NCI-H510A treated with DMSO at 0.1 percent for 48 hours (cell line): ENCODE data around the gene VDR.
"Not testable (repeated sequence)": the region's sequence is repeated elsewhere in the genome, so short reads cannot be mapped to it uniquely, and the experiment has no call there.

Source experiments
- DNase-seq: peaks from one replicate; lab custom pipeline; 2025; lab: John Stamatoyannopoulos, UW

The VDR gene

DNA sequence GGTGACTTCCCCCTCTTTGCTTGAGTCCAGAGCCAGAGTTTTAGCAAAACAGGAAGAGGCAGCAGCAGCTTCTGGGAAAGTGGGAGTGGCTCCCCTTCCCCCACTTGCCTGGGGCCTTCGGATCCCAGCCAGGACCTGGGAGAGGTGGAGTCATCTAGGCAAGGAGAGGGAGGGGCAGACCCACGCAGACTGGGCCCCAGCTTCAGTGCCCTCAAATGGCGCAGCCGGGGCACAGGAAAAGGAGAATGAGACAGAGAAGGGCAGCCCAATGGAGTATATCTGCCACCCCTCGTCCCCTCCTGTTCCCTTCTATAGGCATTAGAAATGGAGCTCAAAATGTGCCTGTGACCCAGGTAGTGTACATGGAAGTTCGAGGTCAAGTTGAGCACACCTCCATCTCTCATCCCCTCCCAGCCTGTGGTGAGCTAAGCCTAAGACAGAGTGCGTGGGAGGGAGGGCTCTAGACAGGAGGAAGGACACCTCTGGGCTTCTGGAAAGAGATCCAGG, 75.8 kb downstream of the VDR start:
- no peak for DNase-seq

DNA sequence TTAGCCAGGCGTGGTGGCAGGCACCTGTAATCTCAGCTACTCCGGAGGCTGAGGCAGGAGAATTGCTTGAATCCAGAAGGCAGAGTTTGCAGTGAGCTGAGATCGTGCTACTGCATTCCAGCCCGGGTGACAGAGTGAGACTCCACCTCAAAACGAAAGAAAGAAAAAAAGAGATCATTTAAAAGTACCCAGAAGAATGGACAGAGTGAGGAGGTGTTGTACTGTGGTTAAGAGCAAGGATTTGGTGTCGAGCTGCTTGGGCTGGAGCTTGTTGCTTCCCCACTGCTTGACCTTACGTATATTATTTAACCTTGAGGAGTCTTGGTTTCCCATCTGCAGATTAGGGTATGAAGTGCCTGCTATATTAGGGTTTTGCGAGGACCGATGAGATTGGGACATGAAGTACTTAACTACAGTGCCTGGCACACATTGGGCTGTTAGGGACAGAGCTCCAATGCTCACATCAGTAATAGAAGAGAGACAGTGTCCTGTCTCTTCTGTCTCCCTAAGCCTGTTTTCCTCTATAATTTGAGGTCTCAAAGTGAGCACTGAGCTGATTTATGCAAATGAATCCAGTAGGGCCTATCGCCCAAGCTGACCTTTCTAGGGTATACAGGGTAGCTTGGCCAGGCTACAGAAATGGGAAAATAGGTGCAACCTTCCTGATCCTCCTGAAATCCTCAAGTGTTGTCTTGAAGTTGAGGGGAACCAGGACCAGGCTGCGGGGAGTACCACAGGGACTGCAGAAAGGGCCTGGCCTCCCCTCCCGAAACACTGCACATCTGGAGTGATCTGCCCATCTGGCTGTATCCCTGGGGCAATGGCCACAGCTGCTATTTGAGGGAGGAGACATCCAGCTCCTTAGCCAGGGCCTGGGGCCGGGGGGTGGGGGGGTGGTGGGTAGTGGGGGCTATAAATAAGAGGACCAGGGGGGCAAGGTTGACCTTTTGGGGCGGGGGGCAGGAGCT, 76.5 kb downstream of the VDR start:
- DNase-seq, result no peak

DNA sequence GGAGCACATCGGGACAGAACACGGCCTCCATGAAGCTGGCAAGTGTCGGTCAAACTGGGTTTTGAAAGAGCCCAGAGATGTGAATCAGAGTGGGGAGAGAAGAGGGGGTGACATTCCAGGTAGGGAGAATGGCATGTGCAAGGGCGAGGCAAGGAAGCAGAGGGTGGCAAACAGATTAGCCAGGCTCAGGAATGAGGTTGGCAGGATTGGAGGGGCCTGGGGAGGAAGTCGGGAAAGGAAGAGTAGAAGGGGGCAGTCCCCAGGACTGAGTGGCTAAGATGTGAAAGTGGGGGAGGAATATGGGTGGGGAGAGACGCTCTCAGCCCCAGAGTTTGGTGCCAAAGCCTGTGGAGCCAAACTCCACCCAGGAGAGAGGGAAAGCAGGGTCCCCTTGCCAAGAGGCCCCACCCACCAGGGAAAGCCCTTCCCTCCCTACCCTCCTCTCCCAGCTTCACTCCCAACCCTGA, 79.6 kb downstream of the VDR start:
- DNase-seq, result no peak

GRCh38 chr12:47824635-47825034, 80.2 kb downstream of the VDR start:
- DNase-seq, result no peak

DNA sequence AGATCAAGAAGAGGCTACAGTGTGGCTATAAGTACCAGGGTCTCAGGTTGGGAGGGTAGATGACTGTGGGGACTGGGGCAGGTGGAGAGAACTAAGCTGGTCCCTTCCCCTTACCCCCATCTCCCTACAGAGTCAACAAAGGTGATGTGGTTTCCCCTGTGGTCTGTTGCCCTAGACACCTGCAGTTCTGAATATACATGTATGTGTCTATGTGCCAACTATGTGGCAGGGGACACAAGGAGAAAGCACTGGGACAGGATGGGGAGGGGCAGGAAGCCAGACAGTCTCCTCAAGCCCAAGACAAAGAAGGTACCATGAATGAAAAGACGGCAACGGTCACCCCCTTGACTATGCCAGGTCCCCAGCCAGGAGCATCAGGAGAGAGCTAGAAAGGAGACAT, 80.6 kb downstream of the VDR start:
- DNase-seq, result no peak

DNA sequence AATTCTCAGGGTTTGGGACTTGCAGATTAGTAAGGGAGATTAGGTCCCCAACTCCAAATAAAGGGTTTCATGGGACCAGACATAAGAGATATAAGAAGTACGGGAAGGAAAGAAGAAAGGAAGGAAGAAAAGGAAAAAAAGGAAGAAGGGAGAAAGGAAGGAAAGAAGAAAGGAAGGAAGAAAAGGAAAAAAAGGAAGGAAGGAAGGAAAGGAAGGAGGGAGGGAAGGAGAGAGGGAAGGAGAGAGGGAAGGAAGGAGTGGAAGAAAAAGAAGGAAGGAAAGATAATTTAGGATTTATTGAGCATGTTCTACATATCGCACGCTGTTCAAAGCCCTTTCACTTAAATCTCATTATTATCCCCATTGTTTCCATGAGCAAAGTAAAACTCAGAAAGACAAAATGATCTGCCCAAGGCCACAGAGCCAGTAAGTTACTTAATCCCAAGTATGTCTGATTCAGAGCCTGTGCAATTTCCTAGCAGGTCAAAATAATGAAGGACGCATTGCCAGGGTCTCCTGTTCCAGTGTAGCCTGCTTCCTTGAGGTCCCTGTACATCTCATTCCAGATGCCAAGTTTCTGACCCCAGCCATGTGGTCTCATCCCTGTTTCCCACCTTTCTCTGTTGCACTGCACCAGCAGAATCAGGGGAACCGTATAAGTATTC, 81.2 kb downstream of the VDR start:
- no peak for DNase-seq

DNA sequence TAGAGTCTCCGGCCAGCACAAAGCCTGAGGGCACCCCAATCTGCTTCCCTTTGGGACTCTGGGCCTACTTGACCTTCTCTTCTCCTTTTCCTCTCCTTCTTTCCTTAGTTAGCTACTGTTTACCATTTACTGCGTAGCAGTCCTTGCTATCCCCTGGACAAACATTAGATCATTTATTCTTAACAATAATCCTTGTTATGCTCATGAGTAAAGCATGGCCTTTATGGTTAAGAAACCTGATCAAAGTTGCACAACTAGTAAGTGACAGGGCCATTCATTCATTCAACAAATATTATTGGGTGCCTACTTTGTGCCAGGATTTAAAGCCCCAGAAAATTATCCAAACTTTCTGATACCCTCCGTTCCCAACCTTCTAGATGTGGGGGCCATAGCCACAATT, 81.9 kb downstream of the VDR start:
- no peak for DNase-seq

DNA sequence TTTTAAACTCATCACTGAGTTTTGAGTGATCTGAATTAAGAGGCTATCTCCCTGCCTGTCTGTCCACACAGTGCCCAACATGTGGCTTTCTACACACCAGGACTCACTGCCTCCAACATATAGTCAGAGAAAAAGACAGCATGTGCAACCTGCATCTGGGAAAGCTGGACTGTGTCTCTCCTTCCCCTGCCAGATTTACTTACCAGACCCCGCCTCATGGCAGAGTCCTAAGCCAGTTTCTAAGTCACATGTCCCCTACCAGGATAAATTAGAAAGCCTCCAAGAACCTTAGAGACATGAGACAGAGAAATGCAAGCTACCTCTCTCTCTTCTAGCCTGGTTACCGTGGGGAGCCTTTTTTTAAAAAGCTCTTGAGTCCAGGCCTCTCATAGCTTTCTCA, 82.4 kb downstream of the VDR start:
- no peak for DNase-seq

- DNase-seq, result no peak
Observed at GRCh38 chr12:47821346-47821706, 83.5 kb downstream of the VDR start.

- no peak for DNase-seq
Observed at GRCh38 chr12:47820631-47821345, 84.0 kb downstream of the VDR start.

DNA sequence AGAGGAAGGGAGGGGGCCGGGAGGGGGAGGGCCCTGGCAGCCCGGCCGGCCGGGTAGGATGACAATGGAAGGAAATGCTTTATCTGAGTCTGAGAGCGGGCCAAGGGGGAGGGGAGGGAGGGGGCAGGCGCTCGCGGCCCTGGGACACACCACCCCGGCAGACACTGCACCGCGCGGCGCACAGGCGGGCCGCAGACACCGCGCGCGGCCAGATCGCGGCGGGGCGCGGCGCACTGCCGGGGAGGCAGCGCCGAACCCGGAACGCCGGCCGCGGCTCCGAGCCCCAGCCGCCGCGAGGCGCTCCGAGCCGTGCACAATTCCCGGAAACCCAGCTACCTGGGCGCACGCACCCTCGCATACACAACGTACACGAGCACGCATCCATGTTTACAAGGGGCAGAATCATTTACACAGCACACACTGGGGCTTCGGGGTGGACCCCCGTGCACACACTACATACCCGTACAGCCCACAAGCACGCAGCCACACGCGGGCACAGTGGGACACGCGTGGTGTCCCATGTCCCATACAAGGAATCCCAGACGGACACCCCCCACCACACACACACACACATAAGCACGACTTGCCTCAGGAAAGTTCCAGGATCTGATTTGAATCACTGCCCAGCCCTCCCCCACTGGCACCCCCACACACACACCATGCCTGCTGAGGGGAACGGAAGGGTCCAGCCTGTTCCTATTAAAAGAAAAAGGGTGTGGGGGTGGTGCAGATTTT, 84.7 kb downstream of the VDR start, which contains the start of gene HDAC7:
TSS of gene HDAC7 (minus strand) at position 8 of the 735 bp plus-strand sequence. CDS start 118 bp downstream, outside the sequence.
- peak; percentile 33 for DNase-seq

DNA sequence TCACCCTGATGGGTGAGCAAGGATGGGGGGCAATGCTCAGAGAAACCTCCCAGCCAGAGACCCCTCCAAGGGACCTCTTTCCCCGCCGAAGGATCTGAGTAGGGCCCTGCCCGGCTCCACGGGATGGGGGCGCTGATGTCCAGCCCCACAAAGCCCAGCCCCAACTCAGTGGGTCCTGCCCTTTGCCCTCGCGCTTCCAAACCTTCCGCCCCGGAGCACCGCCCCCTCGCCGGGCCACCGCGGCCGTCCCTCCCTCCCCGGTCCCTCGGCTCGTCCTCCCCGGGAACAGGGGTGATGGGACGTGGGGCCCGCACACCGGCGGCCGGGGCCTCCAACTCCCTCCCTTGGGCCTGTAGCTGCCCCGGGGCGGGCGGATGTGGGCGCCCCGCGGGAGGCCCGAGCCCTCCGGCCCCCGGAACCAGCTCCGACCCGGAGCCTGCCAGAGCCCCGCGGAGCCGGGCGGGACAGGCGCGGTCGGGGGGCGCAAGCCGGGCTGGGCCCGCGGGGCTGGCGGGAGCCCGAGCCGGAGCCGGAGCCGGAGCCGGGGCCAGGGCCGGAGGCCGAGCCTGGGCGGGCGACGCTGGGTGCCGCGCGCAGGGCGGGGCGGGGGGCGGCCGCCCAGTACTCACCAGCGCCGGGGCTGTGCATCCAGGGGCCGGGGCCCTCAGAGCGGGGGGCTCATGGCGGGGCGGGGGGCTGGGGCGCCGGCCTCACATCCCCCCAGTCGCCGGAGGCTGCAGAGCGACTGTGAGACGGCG, 85.5 kb downstream of the VDR start:
- DNase-seq, result peak; percentile 26

- no peak for DNase-seq
Observed at GRCh38 chr12:47818467-47819137, 86.2 kb downstream of the VDR start.

DNA sequence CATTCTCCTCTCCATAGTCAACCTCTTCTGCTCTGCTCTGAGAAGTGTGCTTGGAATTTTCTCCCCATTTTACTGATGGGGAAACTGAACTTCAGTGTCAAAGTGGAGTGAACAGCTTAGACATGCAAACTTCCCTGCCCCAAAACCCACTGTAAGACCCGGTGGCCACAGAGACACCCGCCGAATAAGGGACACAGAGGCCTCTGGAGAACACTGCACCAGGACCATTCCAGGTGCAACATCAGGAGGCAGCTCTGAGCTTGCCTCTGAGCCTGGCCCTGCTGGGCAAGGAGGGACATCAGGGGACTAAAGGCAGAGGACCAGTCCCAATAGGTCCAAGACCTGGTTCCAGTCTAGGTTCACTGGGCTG, 86.8 kb downstream of the VDR start:
- no peak for DNase-seq

DNA sequence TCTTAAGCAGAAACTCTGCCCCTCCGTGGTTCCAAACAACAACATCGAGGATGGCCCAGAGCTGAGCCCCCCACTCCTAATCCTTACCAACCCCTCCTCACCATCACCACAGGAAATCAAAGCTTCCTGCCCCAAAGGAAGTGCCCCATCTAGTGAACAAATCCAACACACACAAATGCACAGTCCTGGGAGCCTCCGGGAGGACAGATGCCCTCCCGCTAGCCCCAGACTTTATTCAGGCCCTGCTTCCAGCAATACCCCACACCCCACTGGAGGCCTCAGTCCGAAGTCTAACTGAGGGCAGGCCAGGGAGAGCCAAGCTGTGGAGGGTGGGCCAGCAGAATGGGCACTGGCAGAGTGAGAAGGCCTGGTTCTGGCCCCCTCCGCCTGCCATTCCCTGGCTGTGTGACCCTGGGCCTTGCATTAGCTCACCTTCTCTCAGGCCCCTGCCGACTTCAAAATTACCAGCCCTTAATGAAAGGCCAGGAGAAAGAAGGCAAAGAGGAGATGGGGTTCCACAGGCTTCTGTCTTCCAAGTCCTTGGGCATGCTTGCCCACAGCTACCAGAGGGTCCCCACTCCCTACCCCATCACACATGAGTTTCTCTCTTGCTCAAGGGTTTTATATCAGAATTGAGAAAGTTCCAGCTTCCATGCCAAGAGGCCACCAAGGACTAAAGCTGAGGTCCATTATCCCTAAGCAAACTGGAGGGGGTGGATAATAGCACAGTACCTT, 87.4 kb downstream of the VDR start:
- no peak for DNase-seq

- no peak for DNase-seq
Observed at GRCh38 chr12:47816403-47817271, 88.2 kb downstream of the VDR start.

- not testable (repeated sequence) for DNase-seq
Observed at GRCh38 chr12:47815447-47815846, 89.3 kb downstream of the VDR start.

DNA sequence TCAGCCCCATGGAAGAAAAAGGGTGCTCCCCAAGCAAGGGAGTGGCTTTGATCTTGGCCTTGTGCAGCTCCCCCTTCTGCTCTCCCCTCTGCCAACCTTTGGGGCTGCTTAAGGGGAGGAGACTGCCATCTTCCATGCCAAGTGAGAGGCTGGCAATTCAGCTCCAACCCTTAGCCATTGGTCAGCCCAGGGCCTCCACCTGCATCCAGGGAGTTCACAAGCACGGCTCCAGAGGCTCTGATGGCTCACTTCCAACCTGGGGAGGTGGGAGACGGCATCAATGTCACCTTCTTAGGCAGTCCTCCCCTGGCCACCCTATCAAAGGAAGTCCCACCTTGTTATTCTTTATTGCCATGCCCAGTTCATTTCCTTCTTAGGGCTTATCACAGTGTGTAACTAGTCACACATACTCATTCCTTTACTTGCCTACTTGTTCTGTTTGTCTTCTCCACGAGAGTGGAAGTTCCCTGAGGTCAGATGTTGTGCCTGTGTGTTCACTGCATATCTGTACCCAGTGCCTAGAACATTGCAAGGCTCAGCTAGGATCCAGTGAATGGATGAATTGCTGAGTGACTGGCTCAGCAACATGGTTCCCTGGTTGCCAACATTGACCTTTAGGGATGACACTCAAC, 90.1 kb downstream of the VDR start:
- DNase-seq, result no peak
